MG63 (cell line): ENCODE measurements around the gene FBN2. TPM values are rescaled to one million over a fixed set of nuclear protein-coding genes. Genes with fewer than 3 reads are reported as not detected.
A peak's percentile ranks its signal among the peaks of the same experiment; 100 is the strongest.

ENCODE experiments used
- DNase-seq: peaks from one replicate; pipeline ENCODE4 v3.0.0-alpha.2; 2020
- H3K27me3 ChIP-seq: fragments of 250-450 bp; sonication (Bioruptor Pico); 2 replicates; pipeline ENCODE4 v1.5.1; 2020; ENCODE audit warnings: mild to moderate bottlenecking, moderate library complexity
- H3K36me3 ChIP-seq: fragments of 250-450 bp; sonication (Bioruptor Pico); 2 replicates; pipeline ENCODE4 v1.5.1; 2020; ENCODE audit warnings: mild to moderate bottlenecking, moderate library complexity
- H3K4me3 ChIP-seq: fragments of 250-450 bp; sonication (Bioruptor Pico); 2 replicates; pipeline ENCODE4 v1.5.1; 2020; ENCODE audit warnings: mild to moderate bottlenecking, moderate library complexity
- H3K9me3 ChIP-seq: fragments of 250-450 bp; sonication (Bioruptor Pico); 2 replicates; pipeline ENCODE4 v1.5.1; 2020; ENCODE audit warnings: mild to moderate bottlenecking, moderate library complexity
- total RNA-seq: library from RNA; depleted of rRNA; stranded (reverse); fragments of >200 nt; shearing (Covaris generic); gene quantifications from 2 replicates; pipeline ENCODE4 v1.2.3, GENCODE V29; 2014; ENCODE audit warnings: low replicate concordance

FBN2 gene
- total RNA-seq, 1 experiment from 2014 or later, result 8.9 TPM

GRCh38 chr5:128378196-128378595, 159.8 kb downstream of the FBN2 start:
- DNase-seq, result no peak
- H3K27me3 ChIP-seq, result no peaks in the 10 kb centered on the region
- H3K4me3 ChIP-seq, result no peak overlapping the region
- H3K9me3 ChIP-seq, result no peaks in the 10 kb centered on the region
- no peaks in the 10 kb centered on the region for H3K36me3 ChIP-seq

GRCh38 chr5:128376577-128376976, 161.5 kb downstream of the FBN2 start:
- Histone ChIP-seq H3K4me3 (no peak overlapping the region), H3K27me3 (no peaks in the 10 kb centered on the region), H3K36me3 (no peaks in the 10 kb centered on the region), H3K9me3 (no peaks in the 10 kb centered on the region)
- DNase-seq, result no peak

GRCh38 chr5:128366147-128366546, 171.9 kb downstream of the FBN2 start:
- Histone ChIP-seq H3K4me3 (no peak overlapping the region), H3K9me3 (no peaks in the 10 kb centered on the region), H3K36me3 (no peaks in the 10 kb centered on the region), H3K27me3 (no peaks in the 10 kb centered on the region)
- no peak for DNase-seq

- H3K36me3 ChIP-seq, result no peaks in the 10 kb centered on the region
- no peak overlapping the region for H3K4me3 ChIP-seq
- H3K9me3 ChIP-seq, result no peaks in the 10 kb centered on the region
- H3K27me3 ChIP-seq, result no peaks in the 10 kb centered on the region
- no peak for DNase-seq
Observed at GRCh38 chr5:128362370-128362769, 175.7 kb downstream of the FBN2 start.

- Histone ChIP-seq H3K4me3 (no peak overlapping the region), H3K27me3 (no peaks in the 10 kb centered on the region), H3K36me3 (no peaks in the 10 kb centered on the region), H3K9me3 (no peaks in the 10 kb centered on the region)
- no peak for DNase-seq
Observed at GRCh38 chr5:128358826-128359225, 179.2 kb downstream of the FBN2 start.

GRCh38 chr5:128357226-128357625, 180.8 kb downstream of the FBN2 start:
- no peak overlapping the region for H3K4me3 ChIP-seq
- no peaks in the 10 kb centered on the region for H3K9me3 ChIP-seq
- no peak for DNase-seq
- H3K36me3 ChIP-seq, result no peaks in the 10 kb centered on the region
- no peaks in the 10 kb centered on the region for H3K27me3 ChIP-seq

- H3K27me3 ChIP-seq, result no peaks in the 10 kb centered on the region
- no peaks in the 10 kb centered on the region for H3K36me3 ChIP-seq
- DNase-seq, result no peak
- H3K4me3 ChIP-seq, result no peak overlapping the region
- H3K9me3 ChIP-seq, result no peaks in the 10 kb centered on the region
Observed at GRCh38 chr5:128355961-128356360, 182.1 kb downstream of the FBN2 start.

GRCh38 chr5:128353441-128354107, 184.5 kb downstream of the FBN2 start:
- Histone ChIP-seq H3K9me3 (no peaks in the 10 kb centered on the region), H3K27me3 (no peaks in the 10 kb centered on the region), H3K36me3 (no peaks in the 10 kb centered on the region), H3K4me3 (no peak overlapping the region)
- no peak for DNase-seq

GRCh38 chr5:128350705-128351104, 187.3 kb downstream of the FBN2 start:
- no peak for DNase-seq
- Histone ChIP-seq H3K27me3 (no peaks in the 10 kb centered on the region), H3K4me3 (no peak overlapping the region)

GRCh38 chr5:128349044-128349858, 188.8 kb downstream of the FBN2 start:
- DNase-seq, result peak; percentile 30
- Histone ChIP-seq H3K4me3 (no peak overlapping the region), H3K27me3 (no peaks in the 10 kb centered on the region), H3K36me3 (no peaks in the 10 kb centered on the region), H3K9me3 (no peaks in the 10 kb centered on the region; the same call in 1 of the 2 replicates)

More at GRCh38 chr5:128350705-128351104, 187.3 kb downstream of the FBN2 start:
- H3K9me3 ChIP-seq, result no peaks in the 10 kb centered on the region
- no peaks in the 10 kb centered on the region for H3K36me3 ChIP-seq

GRCh38 chr5:128346038-128346437, 192.0 kb downstream of the FBN2 start:
- DNase-seq, result no peak
- no peaks in the 10 kb centered on the region for H3K27me3 ChIP-seq
- H3K9me3 ChIP-seq, result no peaks in the 10 kb centered on the region; the same call in 1 of the 2 replicates
- no peaks in the 10 kb centered on the region for H3K36me3 ChIP-seq
- H3K4me3 ChIP-seq, result no peak overlapping the region

- Histone ChIP-seq H3K36me3 (no peaks in the 10 kb centered on the region), H3K4me3 (no peak overlapping the region), H3K9me3 (no peaks in the 10 kb centered on the region; the same call in 1 of the 2 replicates), H3K27me3 (no peaks in the 10 kb centered on the region)
- DNase-seq, result no peak
Observed at GRCh38 chr5:128345247-128345646, 192.8 kb downstream of the FBN2 start.

GRCh38 chr5:128343168-128343567, 194.9 kb downstream of the FBN2 start:
- no peak for DNase-seq
- Histone ChIP-seq H3K27me3 (no peaks in the 10 kb centered on the region), H3K4me3 (no peak overlapping the region), H3K36me3 (no peaks in the 10 kb centered on the region), H3K9me3 (no peaks in the 10 kb centered on the region; the same call in 1 of the 2 replicates)

GRCh38 chr5:128341056-128341455, 197.0 kb downstream of the FBN2 start:
- Histone ChIP-seq H3K27me3 (no peaks in the 10 kb centered on the region), H3K4me3 (no peak overlapping the region), H3K9me3 (no peaks in the 10 kb centered on the region; the same call in 1 of the 2 replicates), H3K36me3 (no peaks in the 10 kb centered on the region)
- no peak for DNase-seq

GRCh38 chr5:128340648-128341047, 197.4 kb downstream of the FBN2 start:
- no peak for DNase-seq
- H3K4me3 ChIP-seq, result no peak overlapping the region

GRCh38 chr5:128339585-128339984, 198.5 kb downstream of the FBN2 start:
- no peaks in the 10 kb centered on the region for H3K27me3 ChIP-seq
- no peaks in the 10 kb centered on the region for H3K36me3 ChIP-seq
- H3K4me3 ChIP-seq, result no peak overlapping the region
- DNase-seq, result no peak
- no peaks in the 10 kb centered on the region; the same call in 1 of the 2 replicates for H3K9me3 ChIP-seq

More at GRCh38 chr5:128340648-128341047, 197.4 kb downstream of the FBN2 start:
- Histone ChIP-seq H3K36me3 (no peaks in the 10 kb centered on the region), H3K9me3 (no peaks in the 10 kb centered on the region; the same call in 1 of the 2 replicates), H3K27me3 (no peaks in the 10 kb centered on the region)

- Histone ChIP-seq H3K36me3 (no peaks in the 10 kb centered on the region), H3K27me3 (no peaks in the 10 kb centered on the region), H3K9me3 (no peaks in the 10 kb centered on the region), H3K4me3 (no peak overlapping the region)
- DNase-seq, result no peak
Observed at GRCh38 chr5:128338649-128339048, 199.4 kb downstream of the FBN2 start.
